Middle frontal gyrus (tissue), 1 donor: ENCODE data around the gene FBLN5.
"Not testable (repeated sequence)": the region's sequence is repeated elsewhere in the genome, so short reads cannot be mapped to it uniquely, and the experiment has no call there.

ENCODE experiments used
- DNase-seq: peaks from one replicate; pipeline ENCODE4 v3.0.0-alpha.2; 2015; ENCODE audit warnings: low spot score; ENCODE audit errors: extremely low spot score

Gene FBLN5

GRCh38 chr14:91866511-91867295 lies 80.8 kb downstream of the FBLN5 start:
- no peak for DNase-seq

DNA sequence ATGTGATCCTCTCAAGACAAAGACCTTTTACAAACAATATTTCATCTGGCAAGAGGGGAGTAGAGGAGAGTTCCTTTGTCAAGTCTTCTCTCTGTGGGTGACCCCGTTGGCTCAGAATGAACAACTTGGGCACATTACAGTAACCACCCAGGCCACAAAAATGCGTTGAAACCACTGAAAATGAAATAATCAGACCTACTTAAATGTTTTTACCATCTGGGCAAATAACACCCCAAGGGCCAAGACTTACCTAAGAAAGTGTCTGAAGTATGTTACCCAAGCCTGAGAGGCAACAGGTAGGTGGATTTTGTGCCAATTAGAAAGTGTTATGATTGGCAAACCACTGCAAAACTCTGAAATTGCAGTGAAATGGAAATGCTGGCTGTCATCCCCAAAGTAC lies 81.4 kb downstream of the FBLN5 start:
- DNase-seq = no peak

- no peak for DNase-seq
These were observed 85.1 kb downstream of the FBLN5 start for GRCh38 chr14:91862417-91862816.

GRCh38 chr14:91861091-91861490 lies 86.4 kb downstream of the FBLN5 start:
- DNase-seq = no peak

DNA sequence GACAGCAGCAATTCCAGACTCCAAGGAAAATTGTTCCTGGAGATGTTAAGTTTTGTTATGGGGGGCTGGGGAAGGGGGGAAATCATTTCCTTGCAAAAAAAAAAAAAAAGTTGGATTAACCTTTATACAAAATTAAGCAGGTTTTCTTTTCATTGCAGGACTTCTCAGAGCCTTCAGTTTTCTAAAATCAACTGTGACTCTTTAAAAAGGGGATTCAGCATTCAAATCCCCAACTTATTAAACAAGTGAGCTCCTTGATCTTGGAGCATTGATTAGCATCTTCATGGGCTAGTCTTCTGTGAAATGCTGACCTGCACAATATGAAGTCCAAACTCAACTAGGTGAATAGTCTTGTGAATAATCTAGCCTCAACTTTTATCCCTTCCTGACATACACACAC lies 87.3 kb downstream of the FBLN5 start:
- no peak for DNase-seq

DNA sequence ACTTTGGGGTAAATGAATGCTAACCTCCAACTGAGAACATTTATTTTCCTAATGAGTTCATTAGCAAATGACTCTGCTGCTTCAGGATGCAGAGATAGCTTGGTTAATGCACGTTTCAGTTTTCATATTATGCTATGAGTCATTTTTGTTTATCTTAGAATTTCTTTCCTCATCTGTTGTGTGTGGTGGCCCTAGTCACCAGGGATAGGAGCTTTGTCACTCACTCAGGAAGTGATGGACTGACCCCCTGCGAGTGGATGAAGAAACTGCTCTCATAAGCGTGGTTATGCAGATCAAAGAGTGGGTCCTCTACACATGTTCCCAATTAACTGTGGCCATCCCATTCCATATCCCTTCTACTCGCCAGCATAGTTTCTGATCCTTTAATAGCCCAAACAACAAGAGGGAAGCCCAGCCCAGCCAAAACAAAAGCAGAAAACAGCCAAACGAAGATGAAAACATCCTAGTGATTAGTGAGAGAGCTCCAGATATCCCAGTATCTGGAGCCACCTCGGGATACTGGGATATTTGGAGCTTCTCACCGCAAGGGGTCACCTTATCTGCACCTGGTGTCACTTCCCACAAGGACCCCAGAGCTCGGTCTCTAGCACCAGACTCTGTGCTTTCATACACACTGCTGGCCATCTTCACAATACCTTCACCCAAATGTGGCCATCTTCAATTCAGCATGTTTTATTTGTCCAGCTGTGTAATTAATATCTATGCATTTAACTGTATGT lies 88.8 kb downstream of the FBLN5 start:
- DNase-seq = no peak

GRCh38 chr14:91857614-91858013 lies 89.9 kb downstream of the FBLN5 start:
- DNase-seq = no peak

DNA sequence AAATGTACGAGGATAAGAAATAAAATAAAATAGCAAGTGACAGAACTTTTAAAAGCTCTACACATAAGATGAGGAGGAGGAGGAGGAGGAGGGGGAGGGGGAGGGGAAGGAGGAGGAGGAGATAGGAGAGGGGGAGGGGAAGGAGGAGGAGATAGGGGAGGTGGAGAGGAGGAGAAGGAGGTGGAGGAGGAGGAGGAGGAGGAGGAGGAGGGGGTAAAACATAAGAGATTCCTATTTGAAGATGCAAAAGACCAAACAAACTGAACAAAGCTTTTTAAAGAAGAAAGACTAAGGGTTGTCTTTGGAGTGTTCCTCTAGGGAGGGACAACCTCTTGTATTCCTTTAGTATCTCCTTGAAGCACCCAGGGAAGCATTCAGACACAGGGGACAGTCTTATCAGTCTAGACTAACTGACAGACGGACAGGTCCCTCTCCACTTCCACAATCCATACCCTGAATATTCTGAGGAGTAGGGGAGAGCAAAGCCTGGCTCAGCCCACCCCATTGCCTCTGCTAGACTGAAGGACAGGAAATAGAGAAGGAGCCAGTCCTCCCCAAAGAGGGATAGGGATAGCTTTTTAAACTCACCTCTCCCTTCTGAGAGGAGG lies 93.1 kb downstream of the FBLN5 start:
- DNase-seq = no peak

DNA sequence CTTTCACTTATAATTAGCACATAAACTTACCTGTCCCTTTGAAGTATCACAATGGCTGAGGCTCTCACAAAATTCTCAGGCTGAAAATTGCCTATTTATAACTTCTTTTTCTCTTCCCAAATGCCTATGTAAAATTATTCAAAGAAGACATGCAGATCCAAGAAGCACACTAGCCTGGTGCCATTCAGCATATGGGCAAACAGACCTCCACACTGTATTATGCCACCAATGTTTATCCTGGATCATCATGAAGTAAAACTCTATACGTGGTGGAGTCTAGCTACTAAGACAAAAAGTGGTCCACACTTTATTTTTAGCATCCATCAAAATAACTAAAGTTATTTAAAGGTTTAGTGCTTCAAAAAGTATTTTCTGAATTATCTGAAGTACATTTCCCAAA lies 95.9 kb downstream of the FBLN5 start:
- DNase-seq = no peak

- DNase-seq = no peak
These were observed 98.9 kb downstream of the FBLN5 start for GRCh38 chr14:91848504-91849001.

GRCh38 chr14:91847693-91848092 lies 99.8 kb downstream of the FBLN5 start:
- DNase-seq = no peak

GRCh38 chr14:91845652-91846051 lies 101.8 kb downstream of the FBLN5 start:
- DNase-seq = no peak

DNA sequence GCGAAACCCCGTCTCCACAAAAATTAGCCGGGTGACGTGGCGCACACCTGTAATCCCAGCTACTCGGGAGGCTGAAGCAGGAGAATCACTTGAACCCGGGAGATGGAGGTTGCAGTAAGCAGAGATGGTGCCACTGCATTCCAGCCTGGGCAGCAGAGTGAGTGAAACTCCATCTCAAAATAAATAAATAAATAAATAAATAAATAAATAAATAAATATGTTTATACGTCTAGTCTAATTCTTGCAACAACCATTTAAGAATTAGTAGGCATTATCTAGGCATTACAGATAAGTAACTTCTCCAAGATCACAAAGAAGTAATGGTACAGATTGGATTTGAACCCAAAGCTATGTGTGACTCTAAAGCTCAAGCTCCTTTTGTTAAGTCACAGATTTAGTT lies 102.4 kb downstream of the FBLN5 start:
- not testable (repeated sequence) for DNase-seq

- no peak for DNase-seq
These were observed 103.5 kb downstream of the FBLN5 start for GRCh38 chr14:91844029-91844428.

DNA sequence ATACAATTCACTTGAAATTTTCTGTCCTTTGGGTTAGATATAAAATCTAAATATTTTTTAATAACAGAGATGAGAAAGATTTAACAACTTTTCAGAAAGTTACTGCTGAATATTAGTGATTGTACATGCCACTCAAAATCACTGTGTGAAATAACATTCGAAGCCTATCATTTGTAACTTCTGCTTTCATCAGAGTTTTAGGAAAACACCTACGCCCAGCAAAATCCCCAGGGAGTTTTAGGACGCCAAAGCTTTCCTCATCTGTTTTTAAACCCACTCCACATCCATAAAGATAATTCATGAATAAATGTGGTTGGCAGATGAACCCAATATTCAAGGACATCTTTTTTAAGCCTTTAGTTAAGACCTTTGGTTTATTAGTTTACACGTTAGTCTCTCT lies 104.1 kb downstream of the FBLN5 start:
- no peak for DNase-seq

DNA sequence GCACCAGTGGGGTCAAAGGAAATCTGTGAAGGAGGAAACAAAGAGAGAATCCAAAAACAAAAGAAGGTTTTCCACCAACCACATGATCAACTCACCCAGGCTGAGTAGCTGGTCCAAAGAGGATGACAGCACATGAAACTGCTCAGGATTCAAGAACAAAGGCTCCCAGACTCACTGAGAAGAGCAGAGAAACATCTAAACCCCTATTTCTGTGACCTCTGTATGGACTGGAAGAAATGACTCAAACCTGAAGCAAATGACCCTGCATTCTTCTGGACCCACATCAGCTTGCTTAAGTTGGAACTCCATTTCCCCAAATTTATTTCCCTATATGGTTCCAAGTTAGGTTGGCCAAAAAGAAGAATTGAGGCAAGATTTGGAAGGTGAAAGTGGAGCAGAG lies 106.4 kb downstream of the FBLN5 start:
- DNase-seq = no peak

DNA sequence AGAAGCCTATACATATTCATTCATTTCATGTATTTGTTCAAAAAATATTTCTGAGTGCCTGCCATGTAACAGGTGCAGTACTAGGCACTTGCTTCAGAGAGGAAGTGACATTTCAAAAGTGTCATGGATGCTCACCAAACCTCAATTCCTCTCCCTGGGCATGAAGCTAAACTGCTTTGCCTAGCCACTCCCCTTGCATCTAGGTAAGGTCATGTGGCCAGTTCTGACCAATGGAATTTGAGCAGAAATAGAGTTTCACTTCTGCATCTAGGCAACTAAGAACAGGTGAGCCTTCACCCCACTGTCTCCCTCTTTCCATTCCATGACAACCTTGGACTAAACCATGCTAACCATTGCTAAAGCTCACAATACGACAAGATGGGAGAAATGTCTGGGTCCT lies 107.7 kb downstream of the FBLN5 start:
- DNase-seq = no peak

DNA sequence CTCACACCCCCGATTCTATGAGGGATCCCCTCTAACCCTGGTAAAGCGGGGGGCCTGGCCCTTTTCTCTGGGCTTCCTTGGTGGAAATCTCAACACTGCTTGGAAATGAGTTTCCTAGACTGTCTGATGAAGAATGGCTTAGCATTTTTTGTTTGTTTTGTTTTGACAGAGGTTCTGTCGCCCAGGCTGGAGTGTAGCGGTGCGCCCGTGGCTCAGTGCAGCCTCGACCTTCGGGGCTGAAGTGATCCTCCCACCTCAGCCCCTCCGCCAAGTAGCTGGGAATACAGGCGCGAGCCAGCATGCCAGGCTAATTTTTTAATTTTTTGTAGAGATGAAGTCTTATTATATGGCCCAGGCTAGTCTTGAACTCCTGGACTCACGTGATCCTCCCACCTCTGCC lies 110.4 kb downstream of the FBLN5 start:
- no peak for DNase-seq

DNA sequence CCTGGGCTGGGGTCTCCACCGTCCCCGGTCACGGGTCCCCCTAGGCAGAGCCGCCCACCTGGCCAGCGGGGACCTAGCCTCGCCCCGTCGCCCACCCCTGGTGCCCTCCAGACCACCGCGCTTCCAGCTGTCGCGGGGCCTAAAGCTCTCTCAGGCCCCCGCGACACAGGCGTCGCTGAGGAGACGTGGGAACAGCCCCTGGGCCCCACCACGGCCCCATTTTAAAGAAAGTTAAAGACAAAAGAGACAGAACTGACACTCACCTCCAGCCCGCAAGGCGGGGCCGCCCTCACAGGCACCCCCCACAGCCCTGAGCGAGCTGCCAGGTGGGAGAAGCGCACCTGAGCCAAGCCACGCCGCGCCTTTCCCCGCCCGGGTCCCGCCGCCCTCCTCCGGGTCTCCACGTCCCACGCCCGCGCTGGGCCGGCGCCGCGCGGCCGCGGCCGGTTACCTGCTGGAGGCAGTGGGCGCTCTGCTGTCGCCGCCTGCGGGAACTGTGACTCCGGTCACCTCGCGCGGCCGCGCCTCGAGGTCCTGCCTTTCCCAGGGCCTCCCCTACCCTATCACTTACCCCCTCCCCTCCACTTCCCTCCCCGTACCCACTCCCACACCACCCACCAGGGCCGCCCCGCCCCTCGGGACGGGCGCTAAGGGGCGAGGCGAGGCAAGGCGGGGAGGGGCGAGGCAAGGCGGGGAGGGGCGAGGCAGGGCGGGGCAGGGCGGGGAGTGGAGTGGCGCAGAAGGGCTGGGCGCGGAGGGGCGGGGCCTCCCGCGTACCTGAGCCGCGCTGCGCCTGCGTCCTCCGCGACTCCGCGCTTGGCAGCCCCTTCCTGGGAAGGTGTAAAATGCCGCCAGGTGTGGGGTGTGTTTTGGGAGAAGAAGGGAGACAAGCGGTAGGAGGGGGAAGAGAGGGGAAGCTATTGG lies 111.3 kb downstream of the FBLN5 start:
- DNase-seq = no peak

- DNase-seq = no peak
These were observed 112.1 kb downstream of the FBLN5 start for GRCh38 chr14:91835197-91835919.

- no peak for DNase-seq
These were observed 112.9 kb downstream of the FBLN5 start for GRCh38 chr14:91834571-91834970.
